Measurements from ENCODE around the gene ZNF275.

DNA sequence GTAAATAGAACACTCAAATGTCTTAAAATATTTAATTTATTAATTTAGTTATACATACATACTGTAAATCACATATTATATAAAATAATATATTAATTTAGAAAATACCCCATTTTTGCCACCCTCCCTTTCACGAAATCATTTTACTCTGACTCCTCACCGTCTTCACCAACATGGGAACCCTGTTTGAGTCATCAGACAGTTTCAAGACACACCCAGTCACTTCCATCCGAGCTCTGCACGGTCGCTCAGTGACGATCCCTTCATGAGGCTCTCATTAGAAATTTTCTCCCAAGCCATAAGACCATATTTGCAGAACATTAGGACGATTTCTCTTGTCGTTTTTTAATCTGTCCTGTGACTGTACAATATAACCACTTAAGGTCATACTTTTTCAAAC lies 14.5 kb downstream of the ZNF275 start:
- TF ChIP-seq, protein P1, sequence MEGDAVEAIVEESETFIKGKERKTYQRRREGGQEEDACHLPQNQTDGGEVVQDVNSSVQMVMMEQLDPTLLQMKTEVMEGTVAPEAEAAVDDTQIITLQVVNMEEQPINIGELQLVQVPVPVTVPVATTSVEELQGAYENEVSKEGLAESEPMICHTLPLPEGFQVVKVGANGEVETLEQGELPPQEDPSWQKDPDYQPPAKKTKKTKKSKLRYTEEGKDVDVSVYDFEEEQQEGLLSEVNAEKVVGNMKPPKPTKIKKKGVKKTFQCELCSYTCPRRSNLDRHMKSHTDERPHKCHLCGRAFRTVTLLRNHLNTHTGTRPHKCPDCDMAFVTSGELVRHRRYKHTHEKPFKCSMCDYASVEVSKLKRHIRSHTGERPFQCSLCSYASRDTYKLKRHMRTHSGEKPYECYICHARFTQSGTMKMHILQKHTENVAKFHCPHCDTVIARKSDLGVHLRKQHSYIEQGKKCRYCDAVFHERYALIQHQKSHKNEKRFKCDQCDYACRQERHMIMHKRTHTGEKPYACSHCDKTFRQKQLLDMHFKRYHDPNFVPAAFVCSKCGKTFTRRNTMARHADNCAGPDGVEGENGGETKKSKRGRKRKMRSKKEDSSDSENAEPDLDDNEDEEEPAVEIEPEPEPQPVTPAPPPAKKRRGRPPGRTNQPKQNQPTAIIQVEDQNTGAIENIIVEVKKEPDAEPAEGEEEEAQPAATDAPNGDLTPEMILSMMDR (IDR thresholded peaks at IDR 0.05) = no peak
- TF ChIP-seq EP300 (IDR thresholded peaks at IDR 0.05) = no peak

Measured in gastroesophageal sphincter (tissue), 3 donors.